Activated naive CD4-positive, alpha-beta T cell treated with anti-CD3 and anti-CD28 coated beads, Interleukin-2, amount 50 U/mL, for 72 hours (primary cell): ENCODE results near the gene CLCNKA. TPM values are rescaled to one million over a fixed set of nuclear protein-coding genes. Genes with fewer than 3 reads are reported as not detected.
"Not testable (repeated sequence)": the region's sequence is repeated elsewhere in the genome, so short reads cannot be mapped to it uniquely, and the experiment has no call there.

Experiments used
- ATAC-seq, 2 donors: fragments of 150-1000 bp; cut with Tn5 transposase; 2 replicates each; pipeline ENCODE4 v1.10.0; 2021; ENCODE audit warnings: mild to moderate bottlenecking in 2 of 2, moderate library complexity in 2 of 2
- DNase-seq, 2 donors: peaks; one replicate each; pipeline ENCODE4 v3.0.0; 2021 to 2022; ENCODE audit warnings: low spot score in 2 of 2
- H3K27ac Mint-ChIP-seq, 2 donors: one replicate each; pipeline ENCODE4 v1.8.0; 2022; ENCODE audit warnings: mild to moderate bottlenecking in 2 of 2, mixed read lengths in 2 of 2
- H3K36me3 Mint-ChIP-seq, 2 donors: one replicate each; pipeline ENCODE4 v1.8.0; 2022; ENCODE audit warnings: mixed read lengths in 2 of 2
- H3K9me3 Mint-ChIP-seq, 2 donors: one replicate each; pipeline ENCODE4 v1.8.0; 2022; ENCODE audit warnings: mixed read lengths in 2 of 2
- total RNA-seq, 2 donors: library from RNA; stranded (reverse); gene quantifications; one replicate each; pipeline ENCODE4 v1.2.3, GENCODE V29; 2022

The CLCNKA gene
- total RNA-seq, 2 donors from 2014 or later: 0.37 TPM; not detected in 1

DNA sequence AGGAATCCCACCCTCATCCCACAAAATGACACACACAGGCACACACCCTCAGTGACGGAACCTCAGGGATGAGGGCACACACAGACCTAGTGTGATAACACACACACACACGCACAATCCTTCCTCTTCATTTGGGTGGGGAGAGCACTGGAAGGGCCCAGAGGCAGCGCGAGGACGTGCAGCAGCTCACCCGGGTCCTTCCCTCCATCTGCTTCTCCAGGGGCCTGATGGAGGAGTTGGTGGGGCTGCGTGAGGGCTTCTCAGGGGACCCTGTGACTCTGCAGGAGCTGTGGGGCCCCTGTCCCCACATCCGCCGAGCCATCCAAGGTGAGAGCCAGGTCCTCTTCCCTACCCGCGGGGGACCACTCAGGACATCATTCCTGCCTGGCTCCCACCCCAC is 557 bp downstream of the CLCNKA start:
- no peak for ATAC-seq

DNA sequence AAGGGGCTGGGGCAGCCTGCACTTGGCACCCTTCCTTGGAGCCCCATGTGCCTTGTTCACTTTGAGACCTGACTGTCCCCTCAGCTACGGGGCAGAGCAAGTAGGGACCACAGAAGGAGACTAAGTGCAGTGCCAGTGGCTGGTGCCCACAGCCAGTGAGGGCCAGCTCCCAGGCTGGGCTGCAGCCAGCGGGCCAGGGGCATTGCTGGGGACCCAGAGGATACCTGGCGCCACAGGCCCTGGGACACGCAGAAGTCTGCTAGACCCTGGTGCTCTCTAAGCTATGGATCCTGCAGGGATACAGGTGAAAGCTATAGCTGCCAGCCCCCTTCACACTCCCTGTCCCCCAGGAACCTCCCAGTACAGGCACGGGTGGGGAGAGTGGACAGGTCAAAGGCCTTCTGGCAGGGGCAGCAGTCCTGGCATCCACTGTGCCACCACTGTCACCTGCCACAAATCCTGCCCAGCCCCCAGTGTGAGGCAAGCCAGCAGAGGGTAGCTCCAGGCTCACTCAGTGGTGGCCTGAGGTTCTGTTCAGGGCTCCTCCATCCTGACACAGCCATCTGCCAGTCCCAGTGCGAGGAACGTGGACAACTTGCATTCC is 1.3 kb downstream of the CLCNKA start:
- no peak overlapping the region for H3K27ac Mint-ChIP-seq
- H3K36me3 Mint-ChIP-seq: no peaks in the 10 kb centered on the region
- no peak for DNase-seq
- no peak for ATAC-seq
- no peaks in the 10 kb centered on the region for H3K9me3 Mint-ChIP-seq

More for the DNA sequence above, 557 bp downstream of the CLCNKA start:
- DNase-seq: no peak
- H3K27ac Mint-ChIP-seq: peak overlapping the region in 1 of 2 donors; percentile 69
- H3K9me3 Mint-ChIP-seq: no peaks in the 10 kb centered on the region
- no peaks in the 10 kb centered on the region for H3K36me3 Mint-ChIP-seq

DNA sequence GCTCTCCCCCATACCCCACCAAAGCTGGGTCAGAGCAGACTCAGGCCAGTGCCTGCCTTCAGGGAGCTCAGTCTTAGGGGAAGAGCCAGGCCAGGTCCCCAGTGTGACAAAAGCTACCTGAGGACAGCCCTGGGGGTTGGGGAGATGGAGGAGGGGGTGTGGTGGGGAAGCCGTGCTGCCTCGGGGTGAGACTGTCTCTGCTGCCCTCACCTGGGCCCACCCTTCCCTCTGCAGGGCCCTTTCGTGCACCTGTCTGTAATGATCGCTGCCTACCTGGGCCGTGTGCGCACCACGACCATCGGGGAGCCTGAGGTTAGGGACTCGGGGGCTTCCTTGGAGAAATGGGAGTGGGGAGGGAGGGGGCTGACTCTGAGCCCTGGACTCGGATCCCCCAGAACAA is 4.5 kb downstream of the CLCNKA start:
- not testable (repeated sequence) for H3K36me3 Mint-ChIP-seq, DNase-seq, H3K9me3 Mint-ChIP-seq, H3K27ac Mint-ChIP-seq
- peak in 1 of 2 donors; percentile 8 for ATAC-seq

DNA sequence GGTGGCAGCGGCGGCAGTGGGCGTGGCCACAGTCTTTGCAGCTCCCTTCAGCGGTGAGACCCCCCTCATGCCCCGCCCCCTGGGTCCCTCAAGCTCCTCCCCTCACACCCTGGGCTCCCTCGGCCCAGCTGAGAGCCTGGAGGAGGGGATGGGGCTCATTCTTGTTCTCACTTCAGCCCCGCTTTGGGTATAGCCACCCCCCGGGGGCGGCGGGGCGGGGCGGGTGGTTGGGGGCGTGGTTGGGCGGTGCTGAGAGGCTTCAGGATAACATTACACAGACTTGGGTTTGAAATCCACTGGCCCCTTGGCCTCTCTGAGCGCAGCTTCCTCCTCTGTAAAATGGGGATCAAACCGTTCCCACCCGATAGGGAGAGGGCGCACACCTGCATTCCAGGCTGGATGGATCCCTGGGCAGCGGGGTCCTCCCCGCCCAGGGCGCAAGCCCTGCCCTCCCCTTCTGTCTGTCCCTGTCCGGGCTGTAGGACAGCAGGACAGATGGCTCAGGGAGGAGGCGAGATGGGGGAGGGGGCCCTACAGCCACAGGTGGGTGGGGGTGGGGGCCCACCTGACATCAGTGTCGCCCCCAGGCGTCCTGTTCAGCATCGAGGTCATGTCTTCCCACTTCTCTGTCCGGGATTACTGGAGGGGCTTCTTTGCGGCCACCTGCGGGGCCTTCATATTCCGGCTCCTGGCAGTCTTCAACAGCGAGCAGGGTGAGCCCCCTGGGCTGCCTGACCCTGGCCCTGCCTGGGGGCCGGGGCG is 5.1 kb downstream of the CLCNKA start:
- H3K9me3 Mint-ChIP-seq: no peaks in the 10 kb centered on the region
- H3K36me3 Mint-ChIP-seq: no peaks in the 10 kb centered on the region
- no peak overlapping the region for H3K27ac Mint-ChIP-seq
- DNase-seq (no peak), ATAC-seq (peak; percentile 32 to 59)

DNA sequence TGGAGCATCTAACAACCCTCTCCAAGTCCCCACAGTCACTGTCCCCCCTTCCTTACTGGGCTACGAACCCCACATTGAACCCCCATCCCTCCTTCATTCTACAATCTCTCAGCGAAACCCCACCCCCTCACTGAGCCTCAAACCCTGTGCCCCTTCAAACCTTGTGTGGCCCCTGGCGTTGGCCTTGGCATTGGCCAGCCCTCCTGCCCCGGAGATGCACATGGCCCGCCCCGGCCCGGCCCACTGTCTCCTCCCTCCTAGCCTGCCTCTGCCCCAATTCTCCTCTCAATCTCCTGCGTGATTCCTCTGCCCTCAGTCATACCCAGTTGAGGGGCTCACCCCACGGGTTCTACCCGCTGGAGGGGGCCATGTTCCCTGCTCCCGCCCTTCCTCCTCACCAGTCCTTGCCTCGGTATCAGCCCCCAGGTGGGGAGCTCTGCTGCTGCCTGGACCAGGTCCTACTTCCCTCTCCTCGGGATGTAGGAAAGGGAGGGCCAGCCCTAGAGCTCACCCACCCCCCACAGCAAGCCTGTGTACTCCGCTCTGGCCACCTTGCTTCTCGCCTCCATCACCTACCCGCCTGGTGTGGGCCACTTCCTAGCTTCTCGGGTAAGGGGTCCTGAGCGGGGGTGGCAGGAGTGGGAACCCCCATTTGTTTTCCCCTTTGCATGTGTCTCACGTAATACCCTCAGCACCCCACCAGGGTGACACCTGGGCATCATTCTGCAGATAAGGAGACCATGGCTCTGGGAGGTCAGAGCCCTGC is 6.6 kb downstream of the CLCNKA start:
- DNase-seq (no peak), ATAC-seq (no peak)
- Mint-ChIP-seq H3K9me3 (no peaks in the 10 kb centered on the region), H3K27ac (no peak overlapping the region), H3K36me3 (no peaks in the 10 kb centered on the region)

DNA sequence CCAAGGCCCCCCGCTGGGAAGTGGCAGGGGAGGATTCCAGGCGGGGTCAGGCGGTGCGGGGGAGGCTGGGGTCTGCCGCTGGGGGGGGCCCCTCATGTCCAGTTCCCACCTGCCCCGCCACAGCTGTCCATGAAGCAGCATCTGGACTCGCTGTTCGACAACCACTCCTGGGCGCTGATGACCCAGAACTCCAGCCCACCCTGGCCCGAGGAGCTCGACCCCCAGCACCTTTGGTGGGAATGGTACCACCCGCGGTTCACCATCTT is 7.1 kb downstream of the CLCNKA start:
- not testable (repeated sequence) for H3K36me3 Mint-ChIP-seq, H3K9me3 Mint-ChIP-seq, ATAC-seq, H3K27ac Mint-ChIP-seq, DNase-seq

DNA sequence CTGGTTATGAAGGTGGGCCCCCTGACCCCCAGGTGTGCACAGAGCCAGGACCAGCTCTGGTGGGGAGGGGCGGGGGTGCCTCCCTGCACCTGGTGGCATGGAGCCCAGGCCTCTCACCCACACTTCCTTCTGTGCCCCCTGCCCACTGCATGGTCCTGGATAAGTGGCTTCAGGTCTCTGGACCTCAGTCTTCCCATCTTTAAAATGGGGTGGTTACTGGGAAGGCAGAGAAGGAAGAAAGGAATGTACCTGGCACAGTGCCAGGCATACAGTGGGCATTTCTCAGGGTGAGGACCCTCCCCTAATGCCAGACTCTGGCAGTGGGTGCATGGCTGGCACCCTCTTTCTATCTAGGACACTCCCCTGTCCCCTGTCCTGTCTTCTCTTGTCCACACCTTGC is 7.5 kb downstream of the CLCNKA start:
- ATAC-seq (no peak), DNase-seq (no peak)
- Mint-ChIP-seq H3K9me3 (no peaks in the 10 kb centered on the region), H3K36me3 (no peaks in the 10 kb centered on the region), H3K27ac (no peak overlapping the region)

DNA sequence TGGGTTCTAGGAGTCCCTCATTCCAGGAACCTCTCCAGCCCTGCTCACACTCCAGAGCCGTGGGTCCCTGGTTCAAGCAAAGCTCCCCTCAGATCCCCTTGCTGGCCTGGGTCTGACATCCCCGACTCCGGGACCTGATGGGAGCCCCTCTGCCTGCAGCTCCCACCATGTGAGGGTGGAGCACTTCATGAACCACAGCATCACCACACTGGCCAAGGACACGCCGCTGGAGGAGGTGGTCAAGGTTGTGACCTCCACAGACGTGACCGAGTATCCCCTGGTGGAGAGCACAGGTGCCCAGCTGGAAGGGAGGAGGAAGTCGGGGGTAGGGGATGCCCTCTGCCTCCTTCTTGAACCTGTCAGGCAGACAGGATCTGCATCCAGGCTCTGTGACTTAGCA is 9.7 kb downstream of the CLCNKA start:
- Mint-ChIP-seq H3K27ac (no peak overlapping the region), H3K36me3 (no peaks in the 10 kb centered on the region), H3K9me3 (no peaks in the 10 kb centered on the region)
- DNase-seq (no peak), ATAC-seq (no peak)

DNA sequence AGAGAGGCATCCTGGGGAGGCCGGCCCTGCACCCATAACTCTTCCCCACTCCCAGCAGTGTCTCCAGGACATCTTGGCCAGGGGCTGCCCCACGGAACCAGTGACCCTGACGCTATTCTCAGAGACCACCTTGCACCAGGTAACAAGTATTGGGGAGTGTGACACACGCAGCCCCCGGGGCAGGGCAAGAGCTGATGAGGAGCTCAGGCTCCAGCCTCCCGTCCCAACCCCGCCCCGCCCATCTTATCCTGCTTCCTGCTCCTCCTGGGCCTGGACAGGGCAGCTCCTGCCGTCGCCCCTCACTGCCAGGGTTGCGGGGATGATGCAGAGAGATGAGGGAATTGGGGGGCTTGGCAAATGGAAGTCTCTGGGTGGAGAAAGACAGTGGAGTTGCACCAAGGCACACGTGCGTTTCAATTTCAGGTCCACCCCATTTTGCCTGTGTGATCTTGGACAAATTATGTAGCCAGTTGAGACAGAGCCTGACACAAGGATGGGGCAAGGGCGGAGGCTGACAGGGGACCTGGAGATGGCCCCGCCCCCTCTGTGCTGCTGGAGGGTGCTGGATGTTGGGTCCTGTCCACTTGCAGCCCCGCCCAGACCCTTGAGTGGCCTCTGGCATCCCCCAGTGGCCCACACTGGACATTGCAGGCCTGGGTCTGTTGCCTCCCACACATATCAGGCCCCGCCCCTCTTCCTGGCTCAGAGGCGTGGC is 10.7 kb downstream of the CLCNKA start:
- Mint-ChIP-seq H3K36me3 (no peaks in the 10 kb centered on the region), H3K9me3 (no peaks in the 10 kb centered on the region), H3K27ac (no peak overlapping the region)
- peak; percentile 87 to 88 for ATAC-seq
- peak in 1 of 2 donors; percentile 68 for DNase-seq

DNA sequence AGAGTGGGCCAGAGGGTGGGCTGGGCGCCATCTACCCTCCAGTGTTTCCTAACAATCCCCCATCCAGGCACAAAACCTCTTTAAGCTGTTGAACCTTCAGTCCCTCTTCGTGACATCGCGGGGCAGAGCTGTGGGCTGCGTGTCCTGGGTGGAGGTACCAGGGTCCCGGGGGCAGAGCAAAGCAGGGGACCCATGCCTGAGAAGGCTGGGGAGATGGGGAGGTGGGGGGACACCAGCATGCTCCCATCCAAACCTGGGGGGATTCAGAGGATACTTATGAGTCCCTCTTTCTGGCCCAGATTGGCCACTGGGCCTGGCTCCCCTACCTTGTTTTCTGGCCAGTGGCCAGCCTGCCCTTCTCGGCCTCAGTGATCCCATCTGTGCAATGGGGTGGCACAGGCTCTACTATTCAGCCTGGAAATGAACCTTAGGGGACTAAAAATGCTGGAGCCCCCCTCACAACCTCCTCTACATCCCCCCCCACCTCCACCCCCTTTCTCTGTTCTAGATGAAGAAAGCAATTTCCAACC is 11.3 kb downstream of the CLCNKA start:
- DNase-seq, ATAC-seq, H3K36me3 Mint-ChIP-seq, H3K9me3 Mint-ChIP-seq, H3K27ac Mint-ChIP-seq: not testable (repeated sequence)

DNA sequence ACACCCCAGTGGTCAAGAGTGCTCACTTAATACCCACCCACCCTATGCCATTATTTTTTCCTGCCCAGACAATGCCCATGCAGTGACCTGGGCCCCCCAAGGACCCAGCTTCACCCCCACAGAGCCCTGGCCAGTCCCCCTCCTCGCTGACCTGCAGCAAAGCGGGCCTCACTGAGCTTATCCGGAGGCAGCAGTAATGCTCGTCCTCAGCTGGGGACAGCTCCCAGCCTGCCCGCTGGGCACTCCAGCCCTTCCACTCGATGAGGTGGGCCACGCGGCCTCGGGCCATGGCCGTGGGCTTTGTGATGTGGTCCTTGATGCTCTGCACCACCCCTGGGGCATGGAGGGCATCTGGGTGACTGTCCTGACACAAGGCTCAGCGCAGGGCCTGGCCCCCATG is 14.6 kb downstream of the CLCNKA start:
- DNase-seq, H3K9me3 Mint-ChIP-seq, ATAC-seq, H3K36me3 Mint-ChIP-seq, H3K27ac Mint-ChIP-seq: not testable (repeated sequence)

DNA sequence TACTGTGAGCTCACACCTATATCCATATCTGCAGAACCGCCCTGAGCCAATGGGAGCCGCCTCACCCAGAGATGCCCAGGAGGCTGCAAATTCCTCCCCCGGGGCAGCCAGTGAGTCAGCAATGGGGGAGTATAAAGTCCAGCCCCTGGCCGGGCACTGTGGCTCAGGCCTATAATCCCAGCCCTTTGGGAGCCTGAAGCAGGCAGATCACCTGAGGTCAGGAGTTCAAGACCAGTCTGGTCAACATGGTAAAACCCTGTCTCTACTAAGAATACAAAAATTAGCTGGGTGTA is 16.7 kb downstream of the CLCNKA start:
- ATAC-seq (no peak), DNase-seq (no peak)
- H3K36me3 Mint-ChIP-seq: no peaks in the 10 kb centered on the region
- H3K9me3 Mint-ChIP-seq: no peaks in the 10 kb centered on the region
- no peak overlapping the region for H3K27ac Mint-ChIP-seq

DNA sequence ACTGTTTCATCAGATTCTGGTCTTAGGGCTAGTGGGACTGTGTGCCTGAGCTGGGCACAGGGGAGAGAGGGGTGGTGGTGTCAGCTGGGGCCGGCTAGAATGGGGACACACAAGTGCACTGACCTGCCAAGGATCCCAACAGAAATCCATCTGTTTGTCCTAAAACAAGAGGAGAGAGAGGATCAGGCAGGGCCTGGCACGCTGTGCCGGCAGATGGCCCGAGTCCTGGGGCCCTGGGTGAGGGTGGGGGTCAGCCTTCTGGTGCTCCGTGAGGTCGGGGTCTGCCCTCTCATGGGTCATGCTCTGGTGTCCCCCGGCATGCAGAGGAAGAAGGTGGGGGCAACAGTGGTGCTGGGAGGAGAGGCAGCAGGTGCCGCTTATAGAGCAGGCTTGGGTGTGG is 18.0 kb downstream of the CLCNKA start:
- not testable (repeated sequence) for DNase-seq, ATAC-seq, H3K9me3 Mint-ChIP-seq, H3K36me3 Mint-ChIP-seq
- H3K27ac Mint-ChIP-seq: peak overlapping the region in 1 of 2 donors; percentile 22

DNA sequence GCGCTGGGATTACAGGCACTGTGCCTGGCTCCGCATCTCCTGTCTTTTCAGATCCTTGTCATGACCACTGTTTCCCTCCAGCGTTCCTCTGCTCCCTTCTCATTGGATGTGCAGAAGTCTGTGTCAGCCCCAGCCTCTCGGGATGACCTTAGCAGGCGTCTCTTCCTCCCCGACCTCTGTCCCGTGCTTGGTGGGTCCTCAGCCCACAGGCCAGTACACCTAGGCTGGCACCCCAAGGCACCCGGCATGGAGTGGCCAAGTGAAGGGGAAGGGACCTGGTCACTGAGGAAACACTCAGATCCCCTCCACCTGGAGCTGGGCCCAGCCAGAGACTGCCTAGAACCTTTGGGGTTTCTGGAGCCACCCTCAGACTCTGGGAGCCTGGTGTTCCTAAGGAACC is 19.4 kb downstream of the CLCNKA start:
- Mint-ChIP-seq H3K36me3 (no peaks in the 10 kb centered on the region), H3K9me3 (no peaks in the 10 kb centered on the region), H3K27ac (no peak overlapping the region)
- no peak for ATAC-seq
- DNase-seq: no peak

DNA sequence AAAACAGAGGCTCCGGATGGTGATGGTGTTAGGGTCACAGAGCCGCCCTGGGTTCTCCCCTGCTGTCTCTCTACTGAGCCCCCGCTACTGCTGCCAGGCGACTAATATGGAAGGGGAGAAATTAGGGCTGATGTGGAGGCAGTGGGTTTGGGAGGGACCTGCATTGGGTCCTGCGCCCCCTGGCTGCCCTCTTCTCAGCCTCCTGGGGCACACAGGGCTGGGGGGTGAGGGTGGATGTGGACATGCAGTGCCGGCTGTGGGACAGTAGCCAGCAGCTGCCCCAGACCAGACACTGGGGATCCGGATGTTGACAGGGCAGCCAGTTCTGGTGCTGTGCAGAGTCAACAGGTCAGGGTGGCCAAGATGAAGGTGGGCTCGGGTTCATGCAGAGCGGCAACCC is 20.3 kb downstream of the CLCNKA start:
- DNase-seq (no peak), ATAC-seq (no peak)
- no peaks in the 10 kb centered on the region for H3K9me3 Mint-ChIP-seq
- H3K27ac Mint-ChIP-seq: no peak overlapping the region
- no peaks in the 10 kb centered on the region for H3K36me3 Mint-ChIP-seq

DNA sequence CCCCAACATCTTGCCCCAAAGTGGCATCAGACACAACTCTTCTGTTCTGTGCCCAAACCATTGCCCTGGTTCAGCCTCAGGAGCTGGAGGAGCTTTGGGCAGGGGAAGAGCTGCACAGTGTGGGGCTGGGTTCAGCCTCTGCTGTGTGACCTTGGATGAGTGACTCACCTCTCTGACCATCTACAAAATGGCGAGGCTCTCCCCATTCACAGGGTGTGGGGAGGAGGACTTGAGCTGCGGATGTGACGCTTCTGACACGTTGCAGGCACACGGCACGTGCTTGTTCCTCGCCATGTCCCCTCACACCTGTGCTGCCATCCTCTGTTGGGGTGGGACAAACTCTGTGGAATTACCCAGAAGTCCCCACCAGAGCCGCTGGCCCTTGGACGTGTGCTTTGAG is 20.8 kb downstream of the CLCNKA start:
- H3K9me3 Mint-ChIP-seq, H3K27ac Mint-ChIP-seq, H3K36me3 Mint-ChIP-seq, DNase-seq: not testable (repeated sequence)
- ATAC-seq: peak in 1 of 2 donors; percentile 37

DNA sequence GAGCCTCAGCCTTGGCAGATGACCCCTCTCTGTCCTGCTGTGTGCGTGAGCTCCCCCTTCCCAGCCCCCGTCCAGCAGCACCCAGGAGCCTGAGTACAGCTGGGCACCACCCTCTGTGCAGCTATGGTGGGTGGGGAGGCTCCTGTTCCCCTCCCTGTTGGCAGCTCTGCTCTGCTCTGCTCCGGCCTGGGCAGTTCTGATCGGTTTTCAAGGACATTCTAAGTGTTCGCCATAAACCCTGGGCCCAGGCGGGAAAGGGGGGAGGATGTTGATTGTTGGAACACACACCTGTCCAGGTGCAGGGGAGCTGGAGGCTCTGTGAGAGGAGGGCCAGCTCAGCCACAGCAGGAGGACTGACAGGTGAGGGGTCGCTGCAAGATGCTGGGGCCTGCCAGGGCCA is 21.7 kb downstream of the CLCNKA start, which contains the start of gene CLCNKB:
Gene CLCNKB, plus strand, starts transcription at position 262 of the 400 bp plus-strand sequence. CDS start 711 bp downstream, outside the sequence.
- no peak for DNase-seq
- no peak within 1 kb of the TSS for H3K27ac Mint-ChIP-seq
- no peaks in the 10 kb centered on the region for H3K9me3 Mint-ChIP-seq
- no peaks in the 10 kb centered on the region for H3K36me3 Mint-ChIP-seq
- no peak for ATAC-seq
